ENCODE results near the gene HIPK1. TPM values are rescaled to one million over a fixed set of nuclear protein-coding genes. Genes with fewer than 3 reads are reported as not detected.

The HIPK1 gene
- total RNA-seq, 1 donor from 2014 or later = 52.2 TPM

- no peak overlapping the region for H3K4me3 ChIP-seq
- H3K27me3 ChIP-seq (ENCODE audit: low read depth) = no peaks in the 10 kb centered on the region
- TF ChIP-seq CTCF (IDR thresholded peaks at IDR 0.05; ENCODE audit: borderline replicate concordance) = no peak
- no peak overlapping the region for H3K27ac ChIP-seq (replicated peaks)
- no peaks in the 10 kb centered on the region for H3K4me1 ChIP-seq
- no peak for DNase-seq
- no peaks in the 10 kb centered on the region for H3K36me3 ChIP-seq
- H3K9me3 ChIP-seq (replicated peaks) = peaks cover 28% of the 10 kb centered on the region
- intact Hi-C loops (cut with micrococcal nuclease) = no loop called here
Observed at GRCh38 chr1:113991467-113991997, 62.4 kb downstream of the HIPK1 start.

GRCh38 chr1:113993072-113993471 lies 63.9 kb downstream of the HIPK1 start:
- intact Hi-C loops (cut with micrococcal nuclease) = no loop called here
- no peak overlapping the region for H3K4me3 ChIP-seq
- TF ChIP-seq CTCF (IDR thresholded peaks at IDR 0.05; ENCODE audit: borderline replicate concordance) = no peak
- H3K4me1 ChIP-seq = no peaks in the 10 kb centered on the region
- no peak overlapping the region for H3K27ac ChIP-seq (replicated peaks)
- H3K9me3 ChIP-seq (replicated peaks) = peaks cover 29% of the 10 kb centered on the region
- H3K36me3 ChIP-seq = no peaks in the 10 kb centered on the region
- no peak for DNase-seq
- no peaks in the 10 kb centered on the region for H3K27me3 ChIP-seq (ENCODE audit: low read depth)

- Histone ChIP-seq H3K27ac (replicated peaks) (no peak overlapping the region), H3K9me3 (replicated peaks) (peaks cover 29% of the 10 kb centered on the region), H3K36me3 (no peaks in the 10 kb centered on the region), H3K4me1 (no peaks in the 10 kb centered on the region), H3K27me3 (ENCODE audit: low read depth) (no peaks in the 10 kb centered on the region), H3K4me3 (no peak overlapping the region)
- intact Hi-C loops (cut with micrococcal nuclease) = no loop called here
- no peak for DNase-seq
- TF ChIP-seq CTCF (IDR thresholded peaks at IDR 0.05; ENCODE audit: borderline replicate concordance) = no peak
Observed at GRCh38 chr1:113993766-113994165, 64.6 kb downstream of the HIPK1 start.

- no peaks in the 10 kb centered on the region for H3K4me1 ChIP-seq
- TF ChIP-seq CTCF (IDR thresholded peaks at IDR 0.05; ENCODE audit: borderline replicate concordance) = no peak
- H3K9me3 ChIP-seq (replicated peaks) = peaks cover 29% of the 10 kb centered on the region
- no peak overlapping the region for H3K4me3 ChIP-seq
- DNase-seq = no peak
- peaks cover under 1% of the 10 kb centered on the region for H3K27me3 ChIP-seq (ENCODE audit: low read depth)
- intact Hi-C loops (cut with micrococcal nuclease) = no loop called here
- no peaks in the 10 kb centered on the region for H3K36me3 ChIP-seq
- no peak overlapping the region for H3K27ac ChIP-seq (replicated peaks)
Observed at GRCh38 chr1:113995382-113995781, 66.3 kb downstream of the HIPK1 start.

- no peak for DNase-seq
- H3K36me3 ChIP-seq = no peaks in the 10 kb centered on the region
- H3K9me3 ChIP-seq (replicated peaks) = peaks cover 29% of the 10 kb centered on the region
- intact Hi-C loops (cut with micrococcal nuclease) = no loop called here
- H3K27me3 ChIP-seq (ENCODE audit: low read depth) = peaks cover 11% of the 10 kb centered on the region
- H3K27ac ChIP-seq (replicated peaks) = no peak overlapping the region
- peaks cover 4% of the 10 kb centered on the region for H3K4me1 ChIP-seq
- TF ChIP-seq CTCF (IDR thresholded peaks at IDR 0.05; ENCODE audit: borderline replicate concordance) = no peak
- H3K4me3 ChIP-seq = no peak overlapping the region
Observed at GRCh38 chr1:113998361-113998760, 69.2 kb downstream of the HIPK1 start.
